ENCODE results near the gene KRT33A.

Gene KRT33A

DNA sequence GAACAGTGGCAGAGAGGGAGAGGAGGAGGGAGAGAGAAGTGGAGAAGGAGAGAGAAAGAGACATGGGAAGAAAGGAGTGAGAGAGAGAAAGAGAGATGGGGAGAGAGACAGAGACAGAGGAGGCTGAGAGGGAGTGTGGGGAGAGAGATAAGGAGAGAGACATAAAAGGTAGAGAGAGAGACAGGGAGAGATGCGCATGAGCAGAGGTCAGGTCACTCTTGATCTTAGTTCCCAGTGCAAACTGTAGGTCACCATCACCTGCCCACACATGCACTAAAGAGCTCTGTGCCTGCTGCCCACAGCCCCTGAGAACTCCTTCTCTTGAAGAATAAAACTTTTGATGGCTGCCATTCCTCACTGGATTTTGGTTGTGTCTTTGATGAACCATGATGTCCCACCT is 14.9 kb downstream of the KRT33A start:
- TF ChIP-seq, protein P1, sequence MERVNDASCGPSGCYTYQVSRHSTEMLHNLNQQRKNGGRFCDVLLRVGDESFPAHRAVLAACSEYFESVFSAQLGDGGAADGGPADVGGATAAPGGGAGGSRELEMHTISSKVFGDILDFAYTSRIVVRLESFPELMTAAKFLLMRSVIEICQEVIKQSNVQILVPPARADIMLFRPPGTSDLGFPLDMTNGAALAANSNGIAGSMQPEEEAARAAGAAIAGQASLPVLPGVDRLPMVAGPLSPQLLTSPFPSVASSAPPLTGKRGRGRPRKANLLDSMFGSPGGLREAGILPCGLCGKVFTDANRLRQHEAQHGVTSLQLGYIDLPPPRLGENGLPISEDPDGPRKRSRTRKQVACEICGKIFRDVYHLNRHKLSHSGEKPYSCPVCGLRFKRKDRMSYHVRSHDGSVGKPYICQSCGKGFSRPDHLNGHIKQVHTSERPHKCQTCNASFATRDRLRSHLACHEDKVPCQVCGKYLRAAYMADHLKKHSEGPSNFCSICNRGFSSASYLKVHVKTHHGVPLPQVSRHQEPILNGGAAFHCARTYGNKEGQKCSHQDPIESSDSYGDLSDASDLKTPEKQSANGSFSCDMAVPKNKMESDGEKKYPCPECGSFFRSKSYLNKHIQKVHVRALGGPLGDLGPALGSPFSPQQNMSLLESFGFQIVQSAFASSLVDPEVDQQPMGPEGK (CRISPR knock-in tag; IDR thresholded peaks at IDR 0.05; ENCODE audit: borderline replicate concordance): no peak
- TF ChIP-seq GLIS3 (CRISPR knock-in tag; IDR thresholded peaks at IDR 0.05): no peak
- TF ChIP-seq BACH2 (CRISPR knock-in tag; IDR thresholded peaks at IDR 0.05; ENCODE audit: borderline replicate concordance): no peak
- TF ChIP-seq, protein P2, sequence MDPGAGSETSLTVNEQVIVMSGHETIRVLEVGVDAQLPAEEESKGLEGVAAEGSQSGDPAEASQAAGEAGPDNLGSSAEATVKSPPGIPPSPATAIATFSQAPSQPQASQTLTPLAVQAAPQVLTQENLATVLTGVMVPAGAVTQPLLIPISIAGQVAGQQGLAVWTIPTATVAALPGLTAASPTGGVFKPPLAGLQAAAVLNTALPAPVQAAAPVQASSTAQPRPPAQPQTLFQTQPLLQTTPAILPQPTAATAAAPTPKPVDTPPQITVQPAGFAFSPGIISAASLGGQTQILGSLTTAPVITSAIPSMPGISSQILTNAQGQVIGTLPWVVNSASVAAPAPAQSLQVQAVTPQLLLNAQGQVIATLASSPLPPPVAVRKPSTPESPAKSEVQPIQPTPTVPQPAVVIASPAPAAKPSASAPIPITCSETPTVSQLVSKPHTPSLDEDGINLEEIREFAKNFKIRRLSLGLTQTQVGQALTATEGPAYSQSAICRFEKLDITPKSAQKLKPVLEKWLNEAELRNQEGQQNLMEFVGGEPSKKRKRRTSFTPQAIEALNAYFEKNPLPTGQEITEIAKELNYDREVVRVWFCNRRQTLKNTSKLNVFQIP (CRISPR knock-in tag; IDR thresholded peaks at IDR 0.05; ENCODE audit: borderline replicate concordance, low read depth): no peak
- no peak for TF ChIP-seq TOX (CRISPR knock-in tag; IDR thresholded peaks at IDR 0.05; ENCODE audit: borderline replicate concordance)
- no peak for TF ChIP-seq ZFP3 (CRISPR knock-in tag; IDR thresholded peaks at IDR 0.05)
- no peak for TF ChIP-seq ZFP30 (CRISPR knock-in tag; IDR thresholded peaks at IDR 0.05)
- no peak for TF ChIP-seq ISL1 (CRISPR knock-in tag; IDR thresholded peaks at IDR 0.05)
- TF ChIP-seq PPARA (CRISPR knock-in tag; IDR thresholded peaks at IDR 0.05; ENCODE audit: borderline replicate concordance): no peak
- no peak for TF ChIP-seq OSR1 (CRISPR knock-in tag; IDR thresholded peaks at IDR 0.05)
- TF ChIP-seq ZC3H10 (CRISPR knock-in tag; IDR thresholded peaks at IDR 0.05): no peak
- TF ChIP-seq CSDC2 (CRISPR knock-in tag; IDR thresholded peaks at IDR 0.05): no peak
- TF ChIP-seq, protein P3, sequence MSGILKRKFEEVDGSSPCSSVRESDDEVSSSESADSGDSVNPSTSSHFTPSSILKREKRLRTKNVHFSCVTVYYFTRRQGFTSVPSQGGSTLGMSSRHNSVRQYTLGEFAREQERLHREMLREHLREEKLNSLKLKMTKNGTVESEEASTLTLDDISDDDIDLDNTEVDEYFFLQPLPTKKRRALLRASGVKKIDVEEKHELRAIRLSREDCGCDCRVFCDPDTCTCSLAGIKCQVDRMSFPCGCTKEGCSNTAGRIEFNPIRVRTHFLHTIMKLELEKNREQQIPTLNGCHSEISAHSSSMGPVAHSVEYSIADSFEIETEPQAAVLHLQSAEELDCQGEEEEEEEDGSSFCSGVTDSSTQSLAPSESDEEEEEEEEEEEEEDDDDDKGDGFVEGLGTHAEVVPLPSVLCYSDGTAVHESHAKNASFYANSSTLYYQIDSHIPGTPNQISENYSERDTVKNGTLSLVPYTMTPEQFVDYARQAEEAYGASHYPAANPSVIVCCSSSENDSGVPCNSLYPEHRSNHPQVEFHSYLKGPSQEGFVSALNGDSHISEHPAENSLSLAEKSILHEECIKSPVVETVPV (CRISPR knock-in tag; IDR thresholded peaks at IDR 0.05): no peak
- TF ChIP-seq ZNF70 (CRISPR knock-in tag; IDR thresholded peaks at IDR 0.05): no peak
- TF ChIP-seq ZNF8 (CRISPR knock-in tag; IDR thresholded peaks at IDR 0.05): no peak
- no peak for TF ChIP-seq ARNTL (CRISPR knock-in tag; IDR thresholded peaks at IDR 0.05; ENCODE audit: borderline replicate concordance, low read depth)
- TF ChIP-seq SNAI2 (CRISPR knock-in tag; IDR thresholded peaks at IDR 0.05): no peak
- no peak for TF ChIP-seq ESRRG (CRISPR knock-in tag; IDR thresholded peaks at IDR 0.05)
- TF ChIP-seq, protein P4, sequence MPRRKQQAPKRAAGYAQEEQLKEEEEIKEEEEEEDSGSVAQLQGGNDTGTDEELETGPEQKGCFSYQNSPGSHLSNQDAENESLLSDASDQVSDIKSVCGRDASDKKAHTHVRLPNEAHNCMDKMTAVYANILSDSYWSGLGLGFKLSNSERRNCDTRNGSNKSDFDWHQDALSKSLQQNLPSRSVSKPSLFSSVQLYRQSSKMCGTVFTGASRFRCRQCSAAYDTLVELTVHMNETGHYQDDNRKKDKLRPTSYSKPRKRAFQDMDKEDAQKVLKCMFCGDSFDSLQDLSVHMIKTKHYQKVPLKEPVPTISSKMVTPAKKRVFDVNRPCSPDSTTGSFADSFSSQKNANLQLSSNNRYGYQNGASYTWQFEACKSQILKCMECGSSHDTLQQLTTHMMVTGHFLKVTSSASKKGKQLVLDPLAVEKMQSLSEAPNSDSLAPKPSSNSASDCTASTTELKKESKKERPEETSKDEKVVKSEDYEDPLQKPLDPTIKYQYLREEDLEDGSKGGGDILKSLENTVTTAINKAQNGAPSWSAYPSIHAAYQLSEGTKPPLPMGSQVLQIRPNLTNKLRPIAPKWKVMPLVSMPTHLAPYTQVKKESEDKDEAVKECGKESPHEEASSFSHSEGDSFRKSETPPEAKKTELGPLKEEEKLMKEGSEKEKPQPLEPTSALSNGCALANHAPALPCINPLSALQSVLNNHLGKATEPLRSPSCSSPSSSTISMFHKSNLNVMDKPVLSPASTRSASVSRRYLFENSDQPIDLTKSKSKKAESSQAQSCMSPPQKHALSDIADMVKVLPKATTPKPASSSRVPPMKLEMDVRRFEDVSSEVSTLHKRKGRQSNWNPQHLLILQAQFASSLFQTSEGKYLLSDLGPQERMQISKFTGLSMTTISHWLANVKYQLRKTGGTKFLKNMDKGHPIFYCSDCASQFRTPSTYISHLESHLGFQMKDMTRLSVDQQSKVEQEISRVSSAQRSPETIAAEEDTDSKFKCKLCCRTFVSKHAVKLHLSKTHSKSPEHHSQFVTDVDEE (CRISPR knock-in tag; IDR thresholded peaks at IDR 0.05): no peak
- no peak for ATAC-seq

DNA sequence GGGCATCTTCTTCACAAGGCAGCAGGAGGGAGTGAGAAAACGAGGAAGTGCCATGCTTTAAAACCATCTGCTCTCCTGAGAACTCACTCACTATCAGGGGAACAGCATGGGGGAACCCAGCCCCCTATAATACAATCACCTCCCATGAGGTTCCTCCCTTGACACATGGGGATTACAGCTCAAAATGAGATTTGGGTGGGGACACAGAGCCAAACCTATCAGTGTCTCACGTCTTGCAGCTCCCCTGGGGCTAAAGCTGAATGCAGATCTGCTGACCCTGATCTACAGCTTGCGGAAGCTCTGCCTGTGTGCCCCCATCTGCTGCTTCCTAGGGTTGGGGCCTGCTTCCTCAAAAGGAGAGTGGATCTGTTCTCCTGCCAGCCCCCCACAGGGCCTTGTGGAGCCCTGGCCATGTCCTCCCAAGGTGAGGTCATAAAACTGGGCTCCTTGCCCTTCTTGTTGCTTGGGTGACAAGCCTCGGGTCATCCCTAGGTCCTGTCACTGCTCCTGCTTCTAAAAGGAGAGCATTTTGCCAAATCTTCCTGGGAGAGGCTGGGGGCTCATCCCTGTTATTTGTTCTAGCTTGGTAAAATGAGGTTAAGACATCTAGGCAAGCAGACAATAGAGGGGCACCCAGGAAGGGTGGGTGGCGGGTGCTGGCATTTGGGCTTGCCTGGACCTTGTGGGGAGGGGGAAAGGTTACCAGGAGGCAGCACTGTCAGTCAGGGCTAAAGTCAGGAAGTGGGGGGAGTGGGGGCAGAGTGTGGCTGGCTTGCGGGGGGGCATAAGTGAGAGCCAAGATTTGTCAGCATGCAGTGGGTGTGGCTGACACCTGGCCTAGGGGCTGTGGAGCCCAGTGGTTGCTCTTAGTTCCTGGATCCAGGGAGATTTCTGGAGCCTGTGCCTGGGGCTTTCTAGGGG is 16.0 kb downstream of the KRT33A start:
- TF ChIP-seq OSR1 (CRISPR knock-in tag; IDR thresholded peaks at IDR 0.05) (no peak), TCF4 (CRISPR knock-in tag; IDR thresholded peaks at IDR 0.05; ENCODE audit: borderline replicate concordance) (no peak)
- TF ChIP-seq, protein P1 (CRISPR knock-in tag; IDR thresholded peaks at IDR 0.05; ENCODE audit: borderline replicate concordance): no peak
- no peak for ATAC-seq

DNA sequence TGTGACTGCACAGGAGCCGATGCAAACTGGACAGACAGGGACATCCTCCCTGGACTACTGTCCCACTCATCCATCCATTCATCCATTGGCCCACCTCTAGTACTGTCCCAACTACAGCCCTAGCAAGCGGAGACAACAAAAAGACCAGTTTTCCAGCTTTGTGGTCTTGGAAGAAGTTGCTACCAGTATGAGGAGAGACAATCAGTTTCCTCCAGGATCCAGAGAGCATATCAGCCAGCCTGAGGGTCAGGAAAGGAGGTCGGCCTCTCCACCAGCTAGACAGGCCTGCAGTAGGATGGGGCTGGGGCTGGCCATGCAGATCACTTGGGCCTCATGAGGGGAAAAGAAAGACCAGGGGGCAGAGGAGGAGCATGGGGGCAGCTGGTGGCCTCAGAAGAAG is 16.8 kb downstream of the KRT33A start:
- no peak for ATAC-seq
- TF ChIP-seq TOX (CRISPR knock-in tag; IDR thresholded peaks at IDR 0.05; ENCODE audit: borderline replicate concordance): no peak

Data from SK-N-SH treated with all-trans-retinoic acid at 6 μM for 48 hours (cell line).